Measurements from ENCODE around the gene PIM1.

DNA sequence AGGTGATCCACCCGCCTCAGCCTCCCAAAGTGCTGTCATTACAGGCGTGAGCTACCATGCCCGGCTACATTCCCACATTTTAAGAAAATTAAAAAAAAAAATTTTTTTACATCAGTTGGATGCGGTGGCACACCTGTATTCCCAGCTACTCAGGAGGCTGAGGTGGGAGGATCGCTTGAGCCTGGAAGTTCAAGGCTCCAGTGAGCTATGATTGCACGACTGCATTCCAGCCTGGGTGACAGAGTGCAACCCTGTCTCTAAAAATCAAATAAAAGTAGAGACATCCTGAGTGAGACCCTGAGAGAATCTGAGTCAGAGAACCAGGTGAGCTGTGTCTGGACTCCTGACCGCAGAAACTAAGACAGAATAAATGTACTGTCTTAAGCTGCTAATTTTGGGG is 38.8 kb downstream of the PIM1 start:
- no peak for TF ChIP-seq POLR2A (IDR thresholded peaks at IDR 0.05)
- TF ChIP-seq, protein P1, sequence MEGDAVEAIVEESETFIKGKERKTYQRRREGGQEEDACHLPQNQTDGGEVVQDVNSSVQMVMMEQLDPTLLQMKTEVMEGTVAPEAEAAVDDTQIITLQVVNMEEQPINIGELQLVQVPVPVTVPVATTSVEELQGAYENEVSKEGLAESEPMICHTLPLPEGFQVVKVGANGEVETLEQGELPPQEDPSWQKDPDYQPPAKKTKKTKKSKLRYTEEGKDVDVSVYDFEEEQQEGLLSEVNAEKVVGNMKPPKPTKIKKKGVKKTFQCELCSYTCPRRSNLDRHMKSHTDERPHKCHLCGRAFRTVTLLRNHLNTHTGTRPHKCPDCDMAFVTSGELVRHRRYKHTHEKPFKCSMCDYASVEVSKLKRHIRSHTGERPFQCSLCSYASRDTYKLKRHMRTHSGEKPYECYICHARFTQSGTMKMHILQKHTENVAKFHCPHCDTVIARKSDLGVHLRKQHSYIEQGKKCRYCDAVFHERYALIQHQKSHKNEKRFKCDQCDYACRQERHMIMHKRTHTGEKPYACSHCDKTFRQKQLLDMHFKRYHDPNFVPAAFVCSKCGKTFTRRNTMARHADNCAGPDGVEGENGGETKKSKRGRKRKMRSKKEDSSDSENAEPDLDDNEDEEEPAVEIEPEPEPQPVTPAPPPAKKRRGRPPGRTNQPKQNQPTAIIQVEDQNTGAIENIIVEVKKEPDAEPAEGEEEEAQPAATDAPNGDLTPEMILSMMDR (IDR thresholded peaks at IDR 0.05), result no peak

Measured in right lobe of liver (tissue), 4 donors.